Measurements from ENCODE around the gene ACER2. TPM values are rescaled to one million over a fixed set of nuclear protein-coding genes. Genes with fewer than 3 reads are reported as not detected.
A peak's percentile ranks its signal among the peaks of the same experiment; 100 is the strongest.

ACER2 gene
- total RNA-seq, 1 experiment from 2014 or later, result 9.6 TPM

GRCh38 chr9:19378647-19379046, 30.2 kb upstream of the ACER2 start:
- peaks cover 2 to 3% of the 10 kb centered on the region in 2 experiments; a peak in 2 of 5 replicates for H3K9me3 Mint-ChIP-seq
- Histone ChIP-seq H3K23me2 (ENCODE audit: insufficient read length, low read depth, low read length, poor library complexity, severe bottlenecking) (peaks cover 6% of the 10 kb centered on the region), H3K4me2 (ENCODE audit: insufficient read depth, insufficient read length, low read length) (peak overlapping the region; percentile 88), H3K79me1 (ENCODE audit: insufficient read depth, low read depth, low read length, poor library complexity, severe bottlenecking) (no peaks in the 10 kb centered on the region), H3K9ac (ENCODE audit: extremely low read depth, insufficient read length, low read length) (peak overlapping the region; percentile 98), H2AK5ac (ENCODE audit: insufficient read length, low read length) (no peak overlapping the region), H3K79me2 (ENCODE audit: insufficient read depth, low read length) (peaks cover 8% of the 10 kb centered on the region; the same call in 1 of the 2 replicates), H2BK12ac (ENCODE audit: insufficient read length, low read depth, low read length) (no peak overlapping the region), H3K14ac (ENCODE audit: insufficient read depth, low read length) (no peak overlapping the region), H3K18ac (ENCODE audit: insufficient read length, low read depth, low read length) (no peak overlapping the region), H4K20me1 (ENCODE audit: control insufficient read depth, insufficient read depth, insufficient read length) (no peaks in the 10 kb centered on the region), H2BK5ac (ENCODE audit: insufficient read length, low read length) (no peak overlapping the region), H4K91ac (ENCODE audit: insufficient read length, low read depth, low read length) (no peak overlapping the region), H3K23ac (ENCODE audit: insufficient read length, low read depth, low read length) (no peak overlapping the region), H3T11ph (ENCODE audit: low read length) (no peak overlapping the region), H3K27ac (ENCODE audit: insufficient read length, low read depth, low read length) (no peak overlapping the region), H3K27me3 (ENCODE audit: insufficient read depth, low read length) (no peaks in the 10 kb centered on the region), H2BK20ac (ENCODE audit: low read depth, low read length, poor library complexity, severe bottlenecking) (no peak overlapping the region), H3K4me1 (ENCODE audit: insufficient read depth, low read length) (peaks cover 2% of the 10 kb centered on the region; the same call in 1 of the 2 replicates), H2BK120ac (ENCODE audit: low read depth, low read length, poor library complexity, severe bottlenecking) (no peak overlapping the region), H4K8ac (replicated peaks; ENCODE audit: insufficient read length, low read depth, low read length) (no peak overlapping the region), H3K56ac (ENCODE audit: insufficient read length, low read depth, low read length) (no peak overlapping the region), H2BK15ac (ENCODE audit: low read depth, low read length) (no peak overlapping the region), H3K4ac (ENCODE audit: low read depth, low read length) (no peak overlapping the region), H4K5ac (ENCODE audit: insufficient read length, low read depth, low read length) (no peak overlapping the region), H2AFZ (ENCODE audit: low read length) (no peak overlapping the region), H3K9me3 (ENCODE audit: control insufficient read depth, low read depth, low read length) (no peaks in the 10 kb centered on the region)
- peak overlapping the region; percentile 100; a peak in 6 of 7 replicates for H3K27ac Mint-ChIP-seq
- TF ChIP-seq CTCF (conservative IDR thresholded peaks at IDR 0.05), result no peak
- no peak for DNase-seq
- WGBS (ENCODE audit: extremely low coverage, insufficient read length, low lambda C conversion rate), result no CpG with 5 or more reads among the region's 7 CpGs
- H3K4me3 Mint-ChIP-seq, result peak overlapping the region; percentile 100
- H3K27me3 Mint-ChIP-seq (ENCODE audit: low read depth), result no peaks in the 10 kb centered on the region
- H3K4me1 Mint-ChIP-seq, result peaks cover 21 to 28% of the 10 kb centered on the region in 2 experiments
- peaks cover 40 to 64% (median 62%) of the 10 kb centered on the region in 3 experiments for H3K36me3 Mint-ChIP-seq (ENCODE audit: insufficient read depth in 1 of 3, low read depth in 3 of 3)

All from H9 (cell line).